H1 (cell line): ENCODE results near the gene CYGB. TPM values are rescaled to one million over a fixed set of nuclear protein-coding genes. Genes with fewer than 3 reads are reported as not detected.

Experiments used
- CTCF ChIA-PET: fragments of 300-600 bp; sonication (Branson Sonifier 250); formaldehyde crosslinking; loops from one replicate; lab custom pipeline; 2021; ENCODE audit not compliant: partially characterized antibody; lab: Charles Lee
- POLR2A ChIA-PET: fragments of 300-600 bp; sonication (Branson Sonifier 250); formaldehyde crosslinking; loops from one replicate; lab custom pipeline; 2021; ENCODE audit warnings: inconsistent platforms; ENCODE audit not compliant: partially characterized antibody; lab: Charles Lee
- DNase-seq, 2 experiments: peaks; one replicate each; pipeline versions ENCODE4 v3.0.0 to v3.0.0-alpha.2; 2010 to 2022; ENCODE audit warnings: low spot score in 2 of 2, low read depth in 1 of 2, mixed read lengths in 1 of 2
- FAIRE-seq: peaks from 2 replicates; lab custom pipeline; 2011; peaks lifted over from hg19 to GRCh38; lab: Jason Lieb, UNC
- H2AFZ ChIP-seq: 2 replicates; pipeline ENCODE4 v1.8.1; 2012; ENCODE audit warnings: low read length, inconsistent platforms
- H2AK5ac ChIP-seq: 2 replicates; pipeline ENCODE4 v1.6.1; 2013; ENCODE audit warnings: low read depth, low read length
- H2BK120ac ChIP-seq: replicated peaks from 2 replicates; pipeline ENCODE3; 2013; ENCODE audit warnings: low read depth, low read length, inconsistent platforms
- H2BK12ac ChIP-seq: 2 replicates; pipeline ENCODE4 v1.6.1; 2013; ENCODE audit warnings: low read depth, low read length
- H2BK15ac ChIP-seq: 2 replicates; pipeline ENCODE4 v1.6.1; 2013; ENCODE audit warnings: low read length
- H2BK20ac ChIP-seq: 2 replicates; pipeline ENCODE4 v1.6.1; 2013; ENCODE audit warnings: low read length
- H2BK5ac ChIP-seq: 2 replicates; pipeline ENCODE4 v1.6.1; 2013; ENCODE audit warnings: low read depth, low read length
- H3K14ac ChIP-seq: 2 replicates; pipeline ENCODE4 v1.6.1; 2013; ENCODE audit warnings: inconsistent platforms; ENCODE audit not compliant: insufficient read length
- H3K18ac ChIP-seq: 2 replicates; pipeline ENCODE4 v1.6.1; 2013; ENCODE audit warnings: low read length; ENCODE audit errors: extremely low read depth
- H3K23ac ChIP-seq: 2 replicates; pipeline ENCODE4 v1.6.1; 2013; ENCODE audit warnings: inconsistent platforms; ENCODE audit not compliant: insufficient read length
- H3K23me2 ChIP-seq: 2 replicates; pipeline ENCODE4 v1.6.1; 2013; ENCODE audit warnings: low read depth, low read length
- H3K27ac ChIP-seq: 2 replicates; pipeline ENCODE4 v1.6.1; 2011; ENCODE audit warnings: low read depth, low read length, inconsistent platforms
- H3K27me3 ChIP-seq, 4 experiments: replicated peaks in 1 of 4; 1 replicate in 1 of 4; 2 replicates in 3 of 4; pipeline versions ENCODE4 v1.6.1 to v1.8.1; 2011 to 2013; ENCODE audit warnings: low read length in 3 of 4, mild to moderate bottlenecking in 3 of 4, inconsistent platforms in 2 of 4, mixed read lengths in 2 of 4, moderate library complexity in 1 of 4; ENCODE audit not compliant: control insufficient read depth in 3 of 4, insufficient read depth in 3 of 4; ENCODE audit errors: extremely low read depth in 1 of 4
- H3K36me3 ChIP-seq, 4 experiments: 2 replicates each; pipeline versions ENCODE4 v1.6.1 to v1.8.1; 2011 to 2013; ENCODE audit warnings: mild to moderate bottlenecking in 4 of 4, low read length in 3 of 4, moderate library complexity in 2 of 4, control low read depth in 1 of 4, inconsistent platforms in 1 of 4; ENCODE audit not compliant: insufficient read depth in 4 of 4, control insufficient read depth in 2 of 4
- H3K4ac ChIP-seq: replicated peaks from 2 replicates; pipeline ENCODE3; 2013; ENCODE audit warnings: low read length, low read depth, mixed read lengths, inconsistent platforms; ENCODE audit not compliant: insufficient read length
- H3K4me1 ChIP-seq, 4 experiments: replicated peaks in 1 of 4; 1 replicate in 1 of 4; 2 replicates in 3 of 4; pipeline versions ENCODE4 v1.6.1 to v1.8.1; 2011 to 2013; ENCODE audit warnings: low read length in 3 of 4, inconsistent platforms in 2 of 4, mixed read lengths in 1 of 4; ENCODE audit not compliant: insufficient read depth in 4 of 4, control insufficient read depth in 3 of 4
- H3K4me2 ChIP-seq, 2 experiments: 2 replicates each; pipeline versions ENCODE4 v1.6.1 to v1.8.1; 2011 to 2013; ENCODE audit warnings: low read depth in 2 of 2, low read length in 2 of 2, control low read depth in 1 of 2, inconsistent platforms in 1 of 2, mild to moderate bottlenecking in 1 of 2; ENCODE audit not compliant: insufficient read depth in 1 of 2
- H3K4me3 ChIP-seq, 4 experiments: fragments of 200-600, 300-600 bp in 1 of 4; sonication (generic), shearing (Covaris generic), sonication (Bioruptor Twin) in 1 of 4; 2 replicates each; pipeline versions ENCODE4 v1.5.1 to v1.8.1; 2011 to 2016; ENCODE audit warnings: low read length in 4 of 4, low read depth in 3 of 4, control low read depth in 2 of 4, inconsistent platforms in 2 of 4, mild to moderate bottlenecking in 2 of 4, mixed read lengths in 1 of 4, moderate library complexity in 1 of 4; ENCODE audit not compliant: insufficient read depth in 2 of 4; ENCODE audit errors: extremely low read depth in 1 of 4
- H3K56ac ChIP-seq: replicated peaks from 2 replicates; pipeline ENCODE3; 2013; ENCODE audit warnings: low read depth, mild to moderate bottlenecking, mixed read lengths, low read length, inconsistent platforms; ENCODE audit not compliant: insufficient read length
- H3K79me1 ChIP-seq: 2 replicates; pipeline ENCODE4 v1.6.1; 2013; ENCODE audit warnings: low read depth, low read length, control low read depth
- H3K79me2 ChIP-seq, 2 experiments: 2 replicates each; pipeline versions ENCODE4 v1.6.1 to v1.8.1; 2012 to 2013; ENCODE audit warnings: low read length in 2 of 2, mild to moderate bottlenecking in 2 of 2, inconsistent platforms in 1 of 2; ENCODE audit not compliant: insufficient read depth in 2 of 2, control insufficient read depth in 1 of 2
- H3K9ac ChIP-seq, 4 experiments: replicated peaks in 1 of 4; 1 replicate in 1 of 4; 2 replicates in 3 of 4; pipeline versions ENCODE4 v1.6.1 to v1.8.1; 2011 to 2013; ENCODE audit warnings: low read depth in 3 of 4, low read length in 3 of 4, control low read depth in 2 of 4, mild to moderate bottlenecking in 2 of 4, moderate library complexity in 2 of 4, inconsistent platforms in 1 of 4; ENCODE audit errors: extremely low read depth in 1 of 4
- H3K9me3 ChIP-seq, 2 experiments: 2 replicates each; pipeline versions ENCODE4 v1.6.1 to v1.8.1; 2012 to 2013; ENCODE audit warnings: mild to moderate bottlenecking in 2 of 2, moderate library complexity in 2 of 2, control low read depth in 1 of 2, inconsistent platforms in 1 of 2, low read depth in 1 of 2, low read length in 1 of 2, mixed read lengths in 1 of 2; ENCODE audit not compliant: insufficient read depth in 2 of 2
- H4K20me1 ChIP-seq, 2 experiments: replicated peaks in 1 of 2; 2 replicates each; pipeline versions ENCODE3 to v1.8.1; 2011 to 2013; ENCODE audit warnings: inconsistent platforms in 2 of 2, low read length in 2 of 2, mild to moderate bottlenecking in 1 of 2; ENCODE audit not compliant: insufficient read depth in 2 of 2, control insufficient read depth in 1 of 2
- H4K5ac ChIP-seq: 2 replicates; pipeline ENCODE4 v1.6.1; 2013; ENCODE audit warnings: low read length, low read depth, mixed read lengths, inconsistent platforms; ENCODE audit not compliant: insufficient read length
- H4K8ac ChIP-seq: 2 replicates; pipeline ENCODE4 v1.8.0; 2013; ENCODE audit warnings: mild to moderate bottlenecking, moderate library complexity, low read length, inconsistent platforms; ENCODE audit not compliant: insufficient read depth; ENCODE audit errors: extremely low read depth
- H4K91ac ChIP-seq: replicated peaks from 2 replicates; pipeline ENCODE3; 2013; ENCODE audit warnings: low read length, mixed read lengths, inconsistent platforms; ENCODE audit not compliant: insufficient read length
- BCL11A ChIP-seq, 2 experiments: IDR thresholded peaks; one replicate each; pipeline ENCODE4 v1.6.1; 2011; ENCODE audit warnings: low read depth in 2 of 2, low read length in 2 of 2, mild to moderate bottlenecking in 2 of 2
- EZH2 ChIP-seq: fragments of 200-600 bp; sonication (generic); IDR thresholded peaks from 2 replicates; pipeline ENCODE4 v1.7.1; 2012; ENCODE audit warnings: low read depth, mild to moderate bottlenecking, moderate library complexity, low read length, inconsistent platforms; ENCODE audit not compliant: severe bottlenecking
- JUN ChIP-seq: IDR thresholded peaks from 2 replicates; pipeline ENCODE4 v1.6.1; 2011; ENCODE audit warnings: low read depth, mild to moderate bottlenecking, improper control_type of control experiment, low read length
- RNF2 ChIP-seq: fragments of 200-900, 300-1000 bp; sonication (generic); IDR thresholded peaks from 2 replicates; pipeline ENCODE4 v1.7.1; 2016; ENCODE audit warnings: borderline replicate concordance, low read depth, mild to moderate bottlenecking, antibody characterized with exemption, low read length; ENCODE audit not compliant: poor library complexity, severe bottlenecking; ENCODE audit errors: missing control alignments
- SP1 ChIP-seq: IDR thresholded peaks from 2 replicates; pipeline ENCODE4 v1.6.1; 2011; ENCODE audit warnings: low read depth, low read length
- TAF7 ChIP-seq: optimal IDR thresholded peaks from 2 replicates; pipeline ENCODE3; 2011; ENCODE audit warnings: low read depth, mild to moderate bottlenecking, inconsistent platforms, low read length, moderate library complexity, borderline replicate concordance
- WGBS, 2 experiments: shearing (Covaris generic) in 1 of 2; methylation state at CpG; one replicate each; pipeline versions ENCODE4 v1.1.6 to v1.1.7; 2013 to 2015; ENCODE audit warnings: low lambda C conversion rate in 2 of 2, mixed read lengths in 2 of 2, inconsistent platforms in 1 of 2, low coverage in 1 of 2, missing lambda C conversion rate in 1 of 2; ENCODE audit not compliant: insufficient replicate concordance in 2 of 2, insufficient coverage in 1 of 2, insufficient read length in 1 of 2; ENCODE audit errors: extremely low coverage in 1 of 2, missing lambda C conversion rate in 1 of 2; 5-methylcytosine and 5-hydroxymethylcytosine counted together
- polyA plus RNA-seq, 7 experiments: library from polyadenylated mRNA; depleted of rRNA in 3 of 7; stranded (reverse) in 5 of 7; unstranded in 2 of 7; fragments of >200 nt in 5 of 7; fragments of 200-250 nt in 2 of 7; gene quantifications; 1 replicate in 5 of 7; 2 replicates in 1 of 7; 4 replicates in 1 of 7; pipeline versions ENCODE4 v1.2.1 to v1.2.3, GENCODE V29; 2011 to 2013; ENCODE audit warnings: missing spikeins in 2 of 7, mixed read lengths in 2 of 7
- total RNA-seq: library from RNA; stranded (reverse); fragmentation: NEBNext Ultra II Directional; extraction: Animal tissue kit (Norgen Biotek cat#: 25700); gene quantifications from 2 replicates; pipeline ENCODE4 v1.2.1, GENCODE V29; 2021

CYGB gene
- total and polyA plus RNA-seq, 2 of the 8 experiments (the other 6 are each of a cell fraction or from before 2014, with no cell fraction given) = 2.7 to 3.7 TPM

GRCh38 chr17:76495663-76496400 is 41.7 kb downstream of the CYGB start:
- no peak overlapping the region for H3K23ac ChIP-seq
- POLR2A ChIA-PET = interaction anchor here (0.7 to 1.2 kb wide), 3 partner anchors 29 to 1024 kb away, joined by 3 to 4 read pairs (median 3); partner anchors contain the start of gene AANAT
- no peak overlapping the region for H2BK12ac ChIP-seq
- H3K27me3 ChIP-seq = no peaks in the 10 kb centered on the region
- no peak overlapping the region for H3K4ac ChIP-seq
- H3K56ac ChIP-seq = no peak overlapping the region
- CTCF ChIA-PET = interaction anchor here (0.8 to 20.2 kb wide), 6 partner anchors 11 to 69 kb away, joined by 3 to 446 read pairs (median 7); partner anchors contain the start of gene AANAT
- peaks cover 12% of the 10 kb centered on the region for H3K79me1 ChIP-seq
- FAIRE-seq (no peak), DNase-seq (peak in 1 of 2 experiments; percentile 39)
- no peak overlapping the region for H3K14ac ChIP-seq
- H3K36me3 ChIP-seq = no peaks in the 10 kb centered on the region
- H4K8ac ChIP-seq = no peak overlapping the region
- no peak overlapping the region for H2BK20ac ChIP-seq
- no peak overlapping the region for H3K4me2 ChIP-seq
- H3K23me2 ChIP-seq = peaks cover 6% of the 10 kb centered on the region; the same call in 1 of the 2 replicates
- H2BK5ac ChIP-seq = 0 out of 2 replicates have a peak overlapping the region, but pooled peaks have one; percentile 16
- no peak for TF ChIP-seq EZH2
- TF ChIP-seq SP1 = no peak
- TF ChIP-seq BCL11A (IDR thresholded peaks at IDR 0.05; ENCODE audit: low read depth in 2 of 2, low read length in 2 of 2) = no peak
- TF ChIP-seq JUN = no peak
- TF ChIP-seq RNF2 = no peak
- TF ChIP-seq TAF7 = no peak
- no peak overlapping the region for H2AFZ ChIP-seq
- no peak overlapping the region for H3K27ac ChIP-seq
- H3K4me3 ChIP-seq = no peak overlapping the region
- H2BK15ac ChIP-seq = no peak overlapping the region
- no peak overlapping the region for H3K9ac ChIP-seq
- no peaks in the 10 kb centered on the region for H3K9me3 ChIP-seq
- H4K20me1 ChIP-seq = peaks cover 8 to 29% of the 10 kb centered on the region in 2 experiments
- no peak overlapping the region for H4K91ac ChIP-seq
- no peak overlapping the region for H2BK120ac ChIP-seq
- H4K5ac ChIP-seq = no peak overlapping the region
- H2AK5ac ChIP-seq = no peak overlapping the region
- H3K79me2 ChIP-seq = peaks cover 0 to 6% of the 10 kb centered on the region in 2 experiments; a peak in 2 of 4 replicates
- H3K4me1 ChIP-seq = peaks cover 10 to 48% (median 37%) of the 10 kb centered on the region in 4 experiments
- WGBS, 2 experiments = 86% methylated on average over 16 of the region's 16 CpGs; no CpG with 5 or more reads in 1 of the 2 experiments
- no peak overlapping the region for H3K18ac ChIP-seq
